Peyer's patch (tissue), 4 donors: ENCODE data around the gene OSBPL3.

Source experiments
- CTCF ChIP-seq, 6 experiments: fragments of 450-650 bp in 4 of 6; fragments of 200-600 bp in 2 of 6; sonication (generic) in 1 of 6; IDR thresholded peaks; one replicate each; pipeline ENCODE4 v1.5.1; 2017 to 2019; ENCODE audit warnings: antibody characterized with exemption in 6 of 6, mild to moderate bottlenecking in 3 of 6, moderate library complexity in 1 of 6
- POLR2A ChIP-seq, 2 donors: fragments of 450-650 bp; IDR thresholded peaks; one replicate each; pipeline ENCODE4 v1.5.1; 2017; ENCODE audit warnings: antibody characterized with exemption in 2 of 2, mild to moderate bottlenecking in 2 of 2, moderate library complexity in 2 of 2

DNA sequence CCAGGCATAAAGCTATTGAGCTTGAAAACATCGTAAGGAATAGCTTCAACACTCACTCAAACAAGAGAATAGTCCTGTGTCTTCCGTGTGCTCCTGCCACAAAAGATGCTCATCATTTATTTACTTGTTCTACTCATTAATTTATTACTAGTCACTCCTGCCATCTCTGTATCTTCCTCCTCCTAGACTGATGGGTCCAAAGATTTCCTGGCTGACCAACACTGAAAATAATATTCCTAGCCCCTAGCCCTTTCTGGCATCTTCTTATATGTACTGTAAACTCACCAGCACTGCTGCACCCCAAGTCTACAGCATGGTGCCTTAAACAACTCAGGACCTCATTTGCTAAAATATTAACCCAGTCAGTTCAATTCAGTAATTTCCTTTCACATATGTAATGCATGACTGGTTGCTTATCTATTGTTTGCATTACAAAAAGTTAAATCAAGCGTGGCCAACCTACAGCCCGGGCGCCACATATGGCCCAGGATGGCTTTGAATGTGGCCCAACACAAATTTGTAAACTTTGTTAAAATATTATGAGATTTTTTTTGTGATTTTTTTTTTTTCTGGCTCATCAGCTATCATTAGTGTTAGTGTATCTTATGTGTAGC, 136.1 kb downstream of the OSBPL3 start:
- no peak for TF ChIP-seq CTCF (IDR thresholded peaks at IDR 0.05)
- no peak for TF ChIP-seq POLR2A (IDR thresholded peaks at IDR 0.05)
